ENCODE results near the gene PRORP.

GRCh38 chr14:35147711-35148110 is 25.4 kb downstream of the PRORP start:
- TF ChIP-seq EZH2 (IDR thresholded peaks at IDR 0.05; ENCODE audit: low read depth, low read length, severe bottlenecking): no peak
- no peak for TF ChIP-seq POLR2AphosphoS5 (IDR thresholded peaks at IDR 0.05; ENCODE audit: low read depth, low read length)
- no peak for TF ChIP-seq GABPA (IDR thresholded peaks at IDR 0.05; ENCODE audit: borderline replicate concordance, insufficient read depth, low read length)
- no peak for TF ChIP-seq CTCF (IDR thresholded peaks at IDR 0.05; ENCODE audit: control extremely low read depth in 1 of 3, insufficient read depth in 1 of 3, low read depth in 1 of 3, low read length in 3 of 3)
- TF ChIP-seq TAF7 (optimal IDR thresholded peaks at IDR 0.05; ENCODE audit: borderline replicate concordance, low read depth, low read length): no peak
- no peak for TF ChIP-seq KDM1A (IDR thresholded peaks at IDR 0.05; ENCODE audit: borderline replicate concordance, low read length)
- TF ChIP-seq JUND (IDR thresholded peaks at IDR 0.05; ENCODE audit: low read length): no peak
- TF ChIP-seq EP300 (IDR thresholded peaks at IDR 0.05; ENCODE audit: borderline replicate concordance in 1 of 2, low read depth in 2 of 2, low read length in 2 of 2): no peak
- no peak for TF ChIP-seq SAP30 (IDR thresholded peaks at IDR 0.05; ENCODE audit: insufficient read depth, insufficient replicate concordance, low read length)
- no peak for TF ChIP-seq SRF (IDR thresholded peaks at IDR 0.05; ENCODE audit: low read depth, low read length)

All from H1 (cell line).